Nephron (organoid): Measurements from ENCODE around the gene GFOD1.

Experiments used
- H3K27ac Mint-ChIP-seq, 3 experiments: 2 replicates each; pipeline ENCODE4 v1.8.0; 2020; ENCODE audit warnings: mixed read lengths in 3 of 3, mild to moderate bottlenecking in 2 of 3, moderate library complexity in 1 of 3
- H3K27me3 Mint-ChIP-seq: 2 replicates; pipeline ENCODE4 v1.8.0; 2021; ENCODE audit warnings: low read depth, mild to moderate bottlenecking, moderate library complexity, mixed read lengths
- H3K36me3 Mint-ChIP-seq: 2 replicates; pipeline ENCODE4 v1.8.0; 2020; ENCODE audit warnings: low read depth, mixed read lengths
- H3K4me1 Mint-ChIP-seq: 2 replicates; pipeline ENCODE4 v1.8.0; 2020; ENCODE audit warnings: mixed read lengths
- H3K4me3 Mint-ChIP-seq, 3 experiments: 2 replicates each; pipeline ENCODE4 v1.8.0; 2020; ENCODE audit warnings: mild to moderate bottlenecking in 3 of 3, mixed read lengths in 3 of 3, moderate library complexity in 2 of 3
- H3K9me3 Mint-ChIP-seq: 2 replicates; pipeline ENCODE4 v1.8.0; 2020; ENCODE audit warnings: mixed read lengths
- TF ChIP-seq, protein P1 (sequence below), 3 experiments: fragments of 200-600 bp; sonication (generic); IDR thresholded peaks; one replicate each; pipeline ENCODE4 v1.5.0; 2021; ENCODE audit warnings: antibody characterized with exemption in 3 of 3; ENCODE audit not compliant: unreplicated experiment in 3 of 3

GFOD1 gene

DNA sequence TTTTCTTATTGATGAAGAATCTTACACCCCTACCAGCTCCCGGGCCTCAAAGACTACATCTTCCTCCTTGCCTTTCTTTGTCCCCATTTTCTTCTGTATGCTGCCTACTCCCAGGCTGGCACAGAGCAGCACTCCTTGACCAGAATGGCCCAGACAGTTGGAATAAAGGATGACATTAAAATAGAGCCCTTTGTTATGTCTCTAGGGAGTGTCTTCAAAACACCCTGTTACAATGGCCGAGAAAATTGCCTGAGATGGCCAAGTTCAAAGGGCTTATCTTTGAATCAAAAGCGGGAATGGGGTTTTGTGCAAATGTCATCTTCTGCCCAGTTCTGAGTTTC lies 80.1 kb downstream of the GFOD1 start:
- peaks cover 4% of the 10 kb centered on the region for H3K4me1 Mint-ChIP-seq
- H3K36me3 Mint-ChIP-seq: no peaks in the 10 kb centered on the region
- no peak overlapping the region for H3K27ac Mint-ChIP-seq
- TF ChIP-seq, protein P1, sequence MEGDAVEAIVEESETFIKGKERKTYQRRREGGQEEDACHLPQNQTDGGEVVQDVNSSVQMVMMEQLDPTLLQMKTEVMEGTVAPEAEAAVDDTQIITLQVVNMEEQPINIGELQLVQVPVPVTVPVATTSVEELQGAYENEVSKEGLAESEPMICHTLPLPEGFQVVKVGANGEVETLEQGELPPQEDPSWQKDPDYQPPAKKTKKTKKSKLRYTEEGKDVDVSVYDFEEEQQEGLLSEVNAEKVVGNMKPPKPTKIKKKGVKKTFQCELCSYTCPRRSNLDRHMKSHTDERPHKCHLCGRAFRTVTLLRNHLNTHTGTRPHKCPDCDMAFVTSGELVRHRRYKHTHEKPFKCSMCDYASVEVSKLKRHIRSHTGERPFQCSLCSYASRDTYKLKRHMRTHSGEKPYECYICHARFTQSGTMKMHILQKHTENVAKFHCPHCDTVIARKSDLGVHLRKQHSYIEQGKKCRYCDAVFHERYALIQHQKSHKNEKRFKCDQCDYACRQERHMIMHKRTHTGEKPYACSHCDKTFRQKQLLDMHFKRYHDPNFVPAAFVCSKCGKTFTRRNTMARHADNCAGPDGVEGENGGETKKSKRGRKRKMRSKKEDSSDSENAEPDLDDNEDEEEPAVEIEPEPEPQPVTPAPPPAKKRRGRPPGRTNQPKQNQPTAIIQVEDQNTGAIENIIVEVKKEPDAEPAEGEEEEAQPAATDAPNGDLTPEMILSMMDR (IDR thresholded peaks at IDR 0.05; ENCODE audit: unreplicated experiment in 3 of 3): no peak
- no peaks in the 10 kb centered on the region for H3K9me3 Mint-ChIP-seq
- H3K4me3 Mint-ChIP-seq: no peak overlapping the region
- H3K27me3 Mint-ChIP-seq: no peaks in the 10 kb centered on the region

DNA sequence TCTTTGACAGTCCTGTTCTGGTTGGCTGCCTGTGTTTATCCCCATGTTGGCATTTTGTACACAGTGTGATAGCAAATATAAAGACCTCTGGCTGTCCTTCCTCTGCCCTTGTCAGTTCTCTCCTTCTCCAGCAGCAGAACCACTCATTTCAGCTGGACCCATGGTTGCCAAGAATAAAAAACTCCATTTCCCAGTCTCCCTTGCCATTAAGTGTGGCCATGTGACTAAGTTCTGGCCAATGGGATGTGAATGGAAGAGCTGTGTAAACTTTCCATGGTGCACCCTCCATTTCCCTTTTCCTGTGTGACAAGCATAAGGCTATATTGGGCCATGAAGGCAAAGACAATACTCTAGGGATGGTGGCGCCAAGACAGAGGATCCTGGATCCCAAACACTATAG lies 80.6 kb downstream of the GFOD1 start:
- Mint-ChIP-seq H3K36me3 (no peaks in the 10 kb centered on the region), H3K4me3 (no peak overlapping the region), H3K9me3 (no peaks in the 10 kb centered on the region), H3K27ac (no peak overlapping the region), H3K4me1 (peaks cover 4% of the 10 kb centered on the region), H3K27me3 (no peaks in the 10 kb centered on the region)
- TF ChIP-seq, protein P1 (IDR thresholded peaks at IDR 0.05; ENCODE audit: unreplicated experiment in 3 of 3): no peak

DNA sequence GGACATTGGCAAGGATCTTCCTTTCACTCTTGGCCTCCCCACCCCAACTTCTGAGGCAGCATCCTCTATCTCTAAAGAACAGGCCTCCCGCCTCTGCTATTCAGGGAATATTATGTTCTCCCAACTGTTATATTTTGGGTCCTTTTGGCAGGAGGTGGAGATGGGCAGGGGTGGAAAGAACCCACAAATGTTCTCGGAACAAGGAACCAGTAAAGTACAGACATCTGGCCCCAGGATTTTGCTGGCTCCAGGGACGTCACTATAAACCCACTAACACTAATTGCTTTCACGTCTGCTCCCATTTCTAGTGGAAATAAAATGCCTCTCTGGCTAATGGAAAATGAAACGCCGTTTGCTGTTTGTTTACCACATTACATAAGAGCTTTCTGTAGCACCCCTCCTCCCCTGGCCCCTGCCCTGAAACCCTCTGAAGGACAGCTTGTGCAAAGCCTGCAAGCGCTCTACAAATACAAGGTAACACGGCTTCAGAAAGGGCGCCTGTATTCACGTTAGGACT lies 81.4 kb downstream of the GFOD1 start:
- peaks cover 4% of the 10 kb centered on the region for H3K4me1 Mint-ChIP-seq

DNA sequence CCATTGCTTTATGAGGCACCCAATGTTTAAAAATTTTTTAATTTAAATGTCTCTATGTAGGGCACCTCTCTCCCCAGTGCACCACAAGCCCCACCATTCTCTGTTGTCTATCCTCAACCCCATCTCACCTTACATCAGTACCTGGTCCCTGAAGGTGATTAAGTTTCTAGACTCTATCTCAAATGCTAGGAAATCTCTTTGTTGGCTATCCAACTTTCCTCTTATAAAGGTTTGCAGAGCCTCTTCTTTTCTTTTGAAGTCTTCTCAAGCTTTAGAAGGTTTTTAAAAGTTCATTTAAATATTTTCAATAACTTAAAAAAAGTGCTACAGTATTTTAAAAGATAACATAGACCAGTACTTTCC lies 82.5 kb downstream of the GFOD1 start:
- Mint-ChIP-seq H3K9me3 (no peaks in the 10 kb centered on the region), H3K27me3 (no peaks in the 10 kb centered on the region), H3K36me3 (no peaks in the 10 kb centered on the region), H3K27ac (no peak overlapping the region), H3K4me1 (peaks cover 4% of the 10 kb centered on the region), H3K4me3 (no peak overlapping the region)
- TF ChIP-seq, protein P1 (IDR thresholded peaks at IDR 0.05; ENCODE audit: unreplicated experiment in 3 of 3): no peak

More for the DNA sequence above, 81.4 kb downstream of the GFOD1 start:
- Mint-ChIP-seq H3K4me3 (no peak overlapping the region), H3K9me3 (no peaks in the 10 kb centered on the region), H3K36me3 (no peaks in the 10 kb centered on the region), H3K27me3 (no peaks in the 10 kb centered on the region), H3K27ac (no peak overlapping the region)
- TF ChIP-seq, protein P1 (IDR thresholded peaks at IDR 0.05; ENCODE audit: unreplicated experiment in 3 of 3): no peak

DNA sequence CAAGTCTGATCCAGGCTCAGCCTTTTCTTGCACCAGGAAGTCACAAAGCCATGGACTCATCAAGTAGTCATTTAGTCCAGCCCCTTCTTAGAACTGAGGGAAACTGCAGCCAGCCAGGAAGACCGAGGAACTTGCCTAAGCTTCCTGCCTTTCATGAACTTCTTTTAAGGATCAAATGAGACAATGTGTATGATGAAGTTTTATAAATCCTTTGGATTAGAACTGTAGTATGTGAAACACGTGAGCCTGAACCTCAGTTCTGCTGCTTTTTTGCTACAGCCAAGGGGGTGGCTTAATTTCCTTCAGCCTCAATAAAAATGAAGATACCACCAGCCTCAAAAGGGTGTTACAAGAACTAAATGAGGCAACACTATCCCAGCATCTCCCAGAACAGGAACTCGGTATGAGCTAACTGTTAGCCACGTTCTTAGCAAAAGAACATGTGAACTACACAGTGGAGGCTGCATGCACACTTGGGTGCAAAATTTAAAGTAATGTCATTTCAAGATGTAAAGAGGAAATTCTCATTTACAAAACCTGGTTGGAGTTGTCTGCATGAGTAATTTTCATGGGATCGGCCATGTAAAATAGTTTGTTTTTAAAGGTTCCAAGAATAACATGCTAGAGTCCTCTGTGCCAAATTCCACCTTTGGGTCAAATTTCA lies 83.0 kb downstream of the GFOD1 start:
- Mint-ChIP-seq H3K9me3 (no peaks in the 10 kb centered on the region), H3K4me3 (no peak overlapping the region), H3K27me3 (no peaks in the 10 kb centered on the region), H3K27ac (no peak overlapping the region), H3K36me3 (no peaks in the 10 kb centered on the region), H3K4me1 (peaks cover 4% of the 10 kb centered on the region)
- TF ChIP-seq, protein P1 (IDR thresholded peaks at IDR 0.05; ENCODE audit: unreplicated experiment in 3 of 3): no peak

DNA sequence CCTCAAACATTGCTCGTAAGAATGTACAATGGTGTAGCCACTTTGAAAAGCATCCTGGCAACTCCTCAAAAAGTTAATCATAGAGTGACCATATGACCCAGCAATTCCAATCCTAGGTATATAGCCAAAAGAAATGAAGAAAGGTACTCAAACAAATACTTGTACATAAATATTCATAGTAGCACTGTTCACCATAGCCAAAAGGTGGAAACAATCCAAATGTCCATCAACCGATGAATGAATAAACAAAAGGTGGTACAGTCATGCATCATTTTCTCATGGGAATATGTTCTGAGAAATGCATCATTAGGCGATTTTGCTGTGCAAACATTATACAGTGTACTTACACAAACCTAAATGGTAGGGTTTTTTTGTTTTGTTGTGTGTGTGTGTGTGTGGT lies 84.7 kb downstream of the GFOD1 start:
- no peak overlapping the region for H3K4me3 Mint-ChIP-seq
- H3K9me3 Mint-ChIP-seq: no peaks in the 10 kb centered on the region
- no peaks in the 10 kb centered on the region for H3K27me3 Mint-ChIP-seq
- no peaks in the 10 kb centered on the region for H3K36me3 Mint-ChIP-seq
- H3K4me1 Mint-ChIP-seq: peaks cover 8% of the 10 kb centered on the region
- TF ChIP-seq, protein P1 (IDR thresholded peaks at IDR 0.05; ENCODE audit: unreplicated experiment in 3 of 3): no peak
- H3K27ac Mint-ChIP-seq: no peak overlapping the region
